ENCODE results near the gene RPH3AL.

The RPH3AL gene

GRCh38 chr17:163514-164098, 189.0 kb downstream of the RPH3AL start:
- in situ Hi-C loops (cut with MboI; ENCODE audit: low sequenced_read_pairs) = no loop called here

- in situ Hi-C loops (cut with MboI; ENCODE audit: low sequenced_read_pairs) = no loop called here
Measured at GRCh38 chr17:162689-163088, 189.9 kb downstream of the RPH3AL start.
